Measurements from ENCODE around the gene MCM3AP.

MCM3AP gene

DNA sequence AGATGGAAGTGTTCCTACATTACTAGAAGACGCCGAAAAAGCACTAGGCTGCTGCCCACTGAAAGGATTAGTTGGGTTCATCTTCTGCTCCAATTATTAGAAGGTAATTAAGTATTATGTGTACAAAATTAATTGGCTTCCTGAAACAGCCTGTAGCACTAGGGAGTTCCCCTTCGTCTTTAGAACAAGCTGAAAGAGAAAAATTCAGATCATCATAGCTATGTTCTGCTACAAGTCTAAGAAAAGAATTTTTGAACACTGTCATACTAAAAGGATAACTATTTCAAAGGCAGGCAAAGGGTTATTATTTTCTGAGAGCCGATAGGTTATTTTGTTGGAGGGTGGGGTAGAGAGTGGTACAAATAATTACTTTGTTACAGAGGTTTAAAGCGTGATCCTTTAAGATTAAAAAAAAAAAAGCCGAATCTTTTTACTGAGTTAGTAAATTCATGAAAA, at the start of gene MCM3AP:
TSS of gene MCM3AP (minus strand) at position 406 of the 456 bp plus-strand sequence. CDS start at position 81, 325 bp downstream.
- no peak for DNase-seq

DNA sequence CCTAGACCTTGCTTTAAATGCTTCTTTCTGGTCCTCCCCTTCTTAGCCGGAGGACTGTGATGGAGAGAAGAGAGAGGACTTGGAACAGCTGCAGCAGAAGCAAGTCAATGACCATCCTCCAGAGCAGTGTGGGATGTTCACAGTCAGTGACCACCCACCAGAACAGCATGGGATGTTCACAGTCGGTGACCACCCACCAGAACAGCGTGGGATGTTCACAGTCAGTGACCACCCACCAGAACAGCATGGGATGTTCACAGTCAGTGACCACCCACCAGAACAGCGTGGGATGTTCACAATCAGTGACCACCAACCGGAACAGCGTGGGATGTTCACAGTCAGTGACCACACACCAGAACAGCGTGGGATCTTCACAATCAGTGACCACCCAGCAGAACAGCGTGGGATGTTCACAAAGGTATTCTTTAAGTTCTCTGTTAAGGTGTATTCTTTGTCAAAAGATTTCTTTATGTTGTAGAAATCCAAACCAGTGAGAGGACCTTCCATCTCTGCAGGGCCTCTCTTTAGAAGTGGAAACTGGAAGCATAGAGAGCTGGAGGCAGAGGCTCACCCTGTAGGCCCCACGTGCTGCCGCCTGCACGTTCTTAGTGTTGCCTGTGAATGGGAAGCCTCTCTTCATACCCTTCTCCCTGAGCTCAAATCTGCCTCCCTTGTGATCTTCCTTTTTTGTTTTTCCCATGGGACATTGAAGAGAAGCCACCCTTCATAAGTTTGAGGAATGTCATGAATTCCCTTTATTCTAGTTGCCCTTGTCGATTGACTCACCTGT, 49.1 kb upstream of the MCM3AP start:
- no peak for DNase-seq

DNA sequence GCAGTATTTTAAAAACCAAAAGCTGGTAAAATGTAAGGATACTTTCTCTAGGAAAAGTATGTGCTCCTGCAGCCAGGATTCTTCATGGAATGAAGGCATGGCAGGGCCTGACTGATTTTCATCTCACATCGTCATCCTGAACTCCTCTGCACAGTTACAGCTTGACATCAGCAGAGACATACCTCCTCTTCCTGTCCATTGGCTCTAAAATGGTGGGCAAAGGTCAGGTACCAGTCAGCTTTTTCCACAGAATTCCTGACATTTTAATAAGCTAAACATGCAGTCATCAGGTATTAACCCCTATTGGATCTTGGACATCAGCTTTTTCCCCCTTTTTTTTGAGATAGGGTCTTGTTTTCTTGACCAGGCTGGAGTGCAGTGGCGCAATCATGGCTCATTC, 44.4 kb upstream of the MCM3AP start:
- DNase-seq: no peak

DNA sequence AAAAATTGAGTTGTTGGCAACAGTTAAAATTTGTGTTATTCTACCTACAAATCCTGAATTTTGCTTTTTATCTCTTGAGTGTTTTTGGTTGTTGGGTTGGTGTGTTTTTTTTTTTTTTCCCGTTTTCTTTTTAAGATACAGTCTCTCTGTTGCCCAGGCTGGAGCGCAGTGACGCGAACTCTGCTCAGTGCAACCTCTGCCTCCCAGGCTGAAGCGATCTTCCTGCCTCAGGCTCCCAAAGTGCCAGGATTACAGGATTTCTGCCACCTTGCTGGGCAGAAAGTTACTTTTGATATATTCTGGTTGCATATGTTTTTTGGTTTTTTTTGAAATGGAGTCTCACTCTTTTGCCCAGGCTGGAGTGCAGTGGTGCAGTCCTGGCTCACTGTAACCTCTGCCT, 42.7 kb upstream of the MCM3AP start:
- no peak for DNase-seq

DNA sequence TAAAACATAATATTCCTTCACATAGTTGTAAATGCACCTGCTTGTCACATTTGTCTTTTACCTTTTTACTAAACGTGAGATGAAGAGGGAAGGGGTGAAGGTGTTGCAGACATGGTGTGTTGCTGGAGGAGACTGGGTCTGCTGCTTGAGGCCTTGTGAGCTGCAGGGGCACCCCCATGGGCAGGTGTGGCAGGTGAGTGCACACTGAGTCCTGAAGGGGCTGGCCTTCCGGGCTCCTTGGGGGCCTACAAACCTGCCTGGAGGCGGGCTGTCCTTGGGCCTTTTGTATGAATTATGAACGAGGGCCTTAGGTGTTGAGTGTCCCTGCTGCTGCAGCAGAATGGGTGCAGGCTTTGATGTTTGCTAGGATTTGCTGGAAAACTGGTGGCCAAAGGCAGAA, 42.3 kb upstream of the MCM3AP start:
- DNase-seq: no peak

DNA sequence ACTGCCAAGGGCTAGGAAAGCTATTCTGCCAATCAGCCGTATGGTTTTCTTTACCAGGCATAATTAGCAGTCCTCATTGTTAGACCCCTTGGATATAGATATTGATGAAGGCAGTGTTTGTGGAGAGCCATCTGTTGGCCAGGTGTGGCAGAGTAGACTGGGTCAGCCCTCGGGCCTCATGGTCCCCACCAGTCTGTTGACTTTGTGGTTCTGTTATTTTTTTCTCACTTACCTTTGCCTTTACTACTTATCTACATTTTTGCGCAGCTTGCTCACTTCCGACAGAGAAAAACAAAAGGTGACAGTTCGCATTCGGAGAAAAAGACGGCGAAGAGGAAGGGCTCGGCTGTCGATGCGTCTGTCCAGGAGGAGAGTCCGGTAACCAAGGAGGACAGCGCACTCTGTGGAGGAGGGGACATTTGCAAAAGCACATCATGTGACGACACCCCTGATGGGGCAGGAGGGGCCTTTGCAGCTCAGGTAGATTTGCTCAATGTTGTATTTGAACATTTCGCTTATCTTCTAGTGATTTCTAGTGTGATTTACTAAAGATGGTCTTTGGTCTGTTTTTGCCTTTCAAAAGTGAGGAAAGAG, 40.8 kb upstream of the MCM3AP start:
- peak in 1 of 2 experiments; percentile 27 for DNase-seq

DNA sequence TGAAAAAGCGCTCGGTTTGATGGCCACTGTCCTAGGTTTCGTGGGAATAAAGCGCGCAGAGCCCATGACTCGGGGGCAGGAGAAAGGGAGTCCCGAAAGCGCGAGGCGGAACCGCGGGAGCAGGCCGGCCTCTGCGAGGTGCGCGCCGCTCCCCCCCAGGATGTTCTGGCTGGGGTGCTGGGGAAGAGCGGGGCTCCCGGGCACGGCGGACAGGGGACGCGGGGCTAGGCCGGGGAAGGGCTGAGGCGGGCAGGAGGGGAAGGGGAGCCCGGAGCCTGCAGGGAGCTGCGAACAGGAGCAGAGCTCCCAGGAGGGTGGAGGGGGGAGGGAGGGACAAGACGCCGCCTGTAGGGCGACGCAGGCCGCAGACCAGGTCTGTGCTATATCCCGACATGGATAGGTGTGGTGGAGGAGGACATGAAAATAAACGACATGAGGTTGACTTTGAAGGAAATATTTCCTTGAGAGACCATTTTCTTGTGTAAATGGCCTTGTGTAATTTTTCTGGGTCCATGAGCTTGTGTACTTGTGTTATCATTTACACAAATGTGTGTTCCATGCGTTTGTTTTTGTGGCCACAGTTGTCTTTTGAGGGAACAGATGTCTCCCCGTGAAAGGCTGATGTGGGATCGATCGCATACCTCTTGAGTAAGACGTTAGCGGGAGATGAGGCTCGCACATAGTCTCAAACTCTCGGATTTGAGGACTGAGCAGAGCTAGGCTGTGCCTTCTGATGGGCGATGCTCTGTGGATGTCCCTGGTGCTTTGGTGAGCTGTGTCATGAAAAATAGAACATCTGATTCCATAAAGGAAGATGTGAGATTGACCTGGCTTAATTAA, 39.9 kb upstream of the MCM3AP start:
- DNase-seq: peak; percentile 42 to 69

DNA sequence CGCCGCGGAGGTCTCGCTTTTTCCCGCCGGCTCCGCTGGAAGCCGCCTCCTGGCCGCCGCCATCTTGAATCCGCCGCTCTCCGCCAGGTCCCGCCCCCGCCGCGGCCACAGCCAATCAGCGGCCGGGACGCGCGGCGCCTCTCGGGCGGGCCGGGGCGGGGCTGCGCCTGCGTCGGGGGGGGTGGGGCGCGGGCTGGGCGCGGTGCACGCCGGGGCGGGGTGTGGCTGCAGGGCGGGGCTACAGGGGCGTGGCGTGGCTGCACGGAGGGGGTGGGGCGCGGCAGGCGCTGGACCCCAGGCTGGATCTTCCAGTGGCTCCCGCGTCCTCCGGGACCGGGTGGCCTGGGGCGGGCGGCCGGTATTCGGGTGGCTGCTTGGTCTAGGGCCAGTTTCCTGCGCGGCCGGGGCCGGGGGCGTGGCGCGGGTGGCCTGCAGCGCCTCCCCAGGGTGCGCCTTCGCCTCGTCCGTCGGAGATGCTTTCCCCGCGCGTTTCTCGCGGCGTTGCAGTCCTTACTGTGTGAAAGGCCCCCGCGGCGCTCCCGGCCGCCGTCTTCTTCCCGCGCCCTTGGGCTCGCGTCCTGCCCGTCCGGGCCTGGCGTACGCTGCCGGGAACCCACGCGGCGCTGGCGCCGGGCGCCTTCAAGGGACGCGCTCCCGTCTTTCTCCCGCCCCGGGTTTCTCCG, 39.1 kb upstream of the MCM3AP start:
- peak; percentile 63 to 83 for DNase-seq

DNA sequence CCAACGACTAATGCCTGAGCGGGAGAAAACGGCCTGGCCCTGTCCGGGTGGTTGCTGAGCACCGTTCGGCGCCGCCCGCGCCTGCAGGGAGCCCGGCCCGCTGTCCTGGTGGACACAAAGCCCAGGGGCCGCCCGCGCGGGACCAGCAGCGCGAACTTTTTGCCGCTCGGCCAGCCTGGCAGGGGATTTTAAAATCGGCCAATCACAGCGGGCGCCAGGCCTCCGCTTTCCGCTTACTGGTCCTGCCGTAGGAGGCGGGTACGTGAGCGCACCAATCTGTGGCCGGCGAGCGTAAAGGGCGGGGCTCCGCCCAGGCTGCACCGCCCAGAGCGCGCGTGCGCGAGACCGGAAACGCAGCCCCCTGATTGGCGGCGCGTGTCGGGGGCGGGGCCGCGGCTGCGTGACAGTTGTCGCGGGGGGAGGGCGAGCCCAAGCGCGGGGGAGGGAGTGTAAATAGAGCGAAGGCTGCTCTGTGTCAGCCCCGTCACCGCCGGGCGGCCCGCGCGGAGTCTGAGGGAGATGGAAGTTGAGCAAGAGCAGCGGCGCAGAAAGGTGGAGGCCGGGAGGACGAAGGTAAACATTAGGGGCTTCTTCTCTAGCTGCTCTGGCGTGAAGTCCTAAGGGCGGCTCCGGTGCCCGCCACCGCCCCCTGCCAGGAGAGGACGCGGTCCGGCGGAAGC, 38.4 kb upstream of the MCM3AP start, which contains the start of the genes C21orf58 and PCNT:
TSS of gene C21orf58 (minus strand) at position 161 of the 680 bp plus-strand sequence. CDS start 1,132 bp downstream, outside the sequence.
TSS of gene PCNT (plus strand) at position 447 of the 680 bp plus-strand sequence. CDS start at position 520, 73 bp downstream.
- DNase-seq: peak; percentile 95 to 98

DNA sequence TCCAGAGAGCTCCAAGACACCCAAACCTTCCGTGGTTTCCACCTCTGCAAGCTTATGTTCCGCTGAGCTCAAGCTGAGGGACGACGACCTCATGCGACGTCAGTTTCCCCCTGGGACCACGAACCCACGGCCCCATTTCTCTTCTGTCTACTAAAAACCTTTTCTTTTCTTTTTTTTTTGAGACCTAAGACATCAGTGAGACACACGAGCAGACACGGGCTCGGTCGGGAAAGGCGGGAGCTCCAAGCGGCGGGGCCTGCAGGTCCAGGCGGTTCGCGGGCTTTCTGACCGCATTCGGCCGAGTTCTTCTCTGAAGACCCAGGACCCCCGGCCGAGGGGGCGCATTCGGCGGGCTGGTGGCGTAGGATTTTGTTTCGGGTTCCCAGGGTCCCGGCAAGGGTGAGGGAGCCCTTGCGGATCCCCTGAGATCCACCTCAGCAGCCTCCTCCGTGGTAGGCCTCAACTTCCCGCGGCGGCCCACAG, 37.9 kb upstream of the MCM3AP start:
- DNase-seq: no peak

DNA sequence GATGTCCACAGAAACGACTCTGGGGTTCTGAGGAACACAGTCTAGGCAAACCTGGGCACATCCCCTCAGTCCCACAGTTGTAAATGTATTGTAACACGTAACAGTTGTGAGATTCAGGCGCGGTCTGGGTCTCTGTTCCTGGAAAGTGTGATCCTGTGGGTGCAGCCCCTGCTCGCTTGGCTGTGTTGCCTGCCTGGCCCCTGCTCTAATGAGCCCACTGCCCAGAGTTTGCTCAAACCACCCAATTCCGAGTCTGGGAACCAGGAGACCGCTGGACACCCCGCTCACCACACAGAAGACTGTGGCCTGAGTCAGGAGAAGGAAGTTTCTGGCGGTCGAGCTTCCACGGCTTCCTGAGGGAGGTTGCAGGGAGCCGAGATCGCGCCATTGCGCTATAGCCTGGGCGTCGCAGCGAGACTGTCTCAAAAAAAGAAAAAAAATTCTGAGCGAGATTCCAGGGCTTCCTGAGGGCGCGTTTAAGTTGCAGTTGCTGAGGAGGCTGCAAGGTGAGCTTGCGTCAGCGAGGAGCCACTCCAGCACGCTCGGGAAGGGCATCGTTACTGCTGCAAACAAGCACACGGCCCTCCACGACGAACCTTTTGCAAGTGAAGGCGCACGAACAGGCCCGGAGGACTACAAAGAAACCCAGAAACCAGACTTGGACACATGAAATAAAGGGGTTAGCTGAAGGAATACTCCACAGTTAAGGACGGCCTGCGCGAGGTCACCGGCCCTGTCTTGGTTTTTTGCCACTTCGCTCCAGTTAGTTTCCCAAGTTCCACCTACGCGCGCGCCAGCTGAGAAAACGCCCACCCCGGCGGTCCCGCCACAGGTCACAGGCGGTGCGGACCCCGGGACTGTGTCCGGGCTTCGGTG, 37.2 kb upstream of the MCM3AP start:
- DNase-seq: peak in 1 of 2 experiments; percentile 27

DNA sequence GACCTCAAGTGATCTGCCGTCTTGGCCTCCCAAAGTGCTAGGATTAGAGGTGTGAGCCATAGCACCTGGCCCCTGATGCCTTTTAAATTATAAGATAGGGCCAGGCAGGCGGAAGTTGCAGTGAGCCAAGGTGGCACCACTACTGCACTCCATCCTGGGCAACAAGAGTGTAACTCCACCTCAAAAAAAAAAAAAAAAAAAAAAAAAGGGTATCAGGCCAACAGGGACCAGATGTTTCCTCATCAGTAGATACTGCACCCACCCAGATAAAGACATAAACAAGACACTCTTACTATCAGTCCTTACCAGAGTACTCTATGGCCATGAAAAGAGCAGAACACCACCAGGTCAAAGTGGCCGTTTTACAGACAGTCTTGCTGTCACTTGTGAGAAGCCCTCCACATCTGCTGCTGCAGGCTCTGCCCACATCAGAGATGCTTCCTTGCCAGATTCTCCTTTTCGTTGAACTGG, 35.0 kb upstream of the MCM3AP start:
- no peak for DNase-seq

DNA sequence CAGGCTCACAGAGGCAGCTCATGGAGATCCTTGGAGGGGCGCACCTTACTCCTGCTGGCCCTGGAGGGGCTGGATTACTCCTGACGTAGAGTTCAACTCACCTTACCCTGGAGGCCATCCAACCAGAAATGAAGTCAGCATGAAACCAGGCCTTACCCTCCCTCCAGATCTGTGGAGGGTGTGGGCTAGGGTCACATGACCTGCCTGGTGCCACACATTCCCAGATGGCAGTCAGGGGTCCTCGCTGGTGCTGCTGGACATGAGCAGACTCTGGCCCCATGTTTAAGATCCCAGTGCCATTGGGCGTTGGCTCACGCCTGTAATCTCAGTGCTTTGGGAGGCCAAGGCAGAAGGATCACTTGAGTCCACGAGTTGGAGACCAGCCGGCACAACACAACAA, 33.8 kb upstream of the MCM3AP start:
- no peak for DNase-seq

DNA sequence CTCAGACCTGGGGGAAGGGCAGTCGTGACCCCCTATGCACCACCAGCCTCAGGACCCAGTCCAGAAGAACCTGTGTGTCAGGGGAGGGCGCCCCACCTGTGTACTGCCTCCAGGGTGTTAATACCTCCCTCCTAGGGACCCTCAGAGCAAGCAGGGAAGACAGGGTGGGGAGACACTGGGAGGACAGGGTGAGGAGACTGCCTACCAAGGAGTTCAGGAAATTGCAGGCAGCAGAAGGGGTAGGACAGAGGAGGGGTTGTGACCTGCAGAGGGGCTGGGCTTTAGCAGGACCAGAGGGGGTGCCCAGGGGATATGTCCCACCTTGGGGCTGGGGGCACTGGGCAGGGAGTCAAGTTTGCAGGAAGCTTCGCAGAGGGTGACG, 33.0 kb upstream of the MCM3AP start:
- DNase-seq: no peak

DNA sequence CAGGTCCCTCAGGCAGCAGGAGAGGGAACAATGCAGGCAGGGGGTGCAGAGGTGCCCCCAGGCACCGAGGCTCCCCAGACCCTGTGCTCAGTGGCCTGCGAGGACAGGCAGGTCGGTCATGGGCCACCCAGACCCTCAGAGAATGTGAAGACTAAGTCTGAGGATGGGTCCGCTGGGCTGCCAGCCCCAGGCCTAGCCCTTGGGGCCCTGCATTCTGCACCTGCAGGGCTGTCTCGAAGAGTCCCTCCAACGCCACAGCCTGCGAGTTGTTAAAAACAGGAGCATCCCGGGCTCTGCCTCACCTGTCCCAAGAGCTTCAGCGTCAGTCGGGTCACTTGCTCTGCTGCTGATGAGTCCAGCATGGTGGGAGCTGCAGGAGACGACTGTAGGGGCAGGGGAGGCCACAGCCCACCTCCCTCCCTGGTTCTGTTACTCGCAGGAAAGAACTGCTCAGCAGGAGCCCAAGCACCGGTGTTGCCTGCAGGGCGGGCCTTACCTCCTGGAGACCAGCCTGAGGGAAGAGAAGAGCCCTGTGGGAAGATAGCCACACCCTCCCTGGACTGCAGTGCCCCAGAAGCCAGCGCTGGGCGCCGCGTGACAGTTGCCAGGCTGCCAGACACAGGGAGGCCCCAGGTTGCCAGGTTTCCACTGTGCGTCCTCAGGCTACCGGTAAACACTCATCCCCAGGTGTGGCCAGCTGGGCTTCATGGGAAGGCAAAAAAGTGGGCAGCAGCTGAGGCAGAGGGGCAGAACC, 32.5 kb upstream of the MCM3AP start:
- no peak for DNase-seq

DNA sequence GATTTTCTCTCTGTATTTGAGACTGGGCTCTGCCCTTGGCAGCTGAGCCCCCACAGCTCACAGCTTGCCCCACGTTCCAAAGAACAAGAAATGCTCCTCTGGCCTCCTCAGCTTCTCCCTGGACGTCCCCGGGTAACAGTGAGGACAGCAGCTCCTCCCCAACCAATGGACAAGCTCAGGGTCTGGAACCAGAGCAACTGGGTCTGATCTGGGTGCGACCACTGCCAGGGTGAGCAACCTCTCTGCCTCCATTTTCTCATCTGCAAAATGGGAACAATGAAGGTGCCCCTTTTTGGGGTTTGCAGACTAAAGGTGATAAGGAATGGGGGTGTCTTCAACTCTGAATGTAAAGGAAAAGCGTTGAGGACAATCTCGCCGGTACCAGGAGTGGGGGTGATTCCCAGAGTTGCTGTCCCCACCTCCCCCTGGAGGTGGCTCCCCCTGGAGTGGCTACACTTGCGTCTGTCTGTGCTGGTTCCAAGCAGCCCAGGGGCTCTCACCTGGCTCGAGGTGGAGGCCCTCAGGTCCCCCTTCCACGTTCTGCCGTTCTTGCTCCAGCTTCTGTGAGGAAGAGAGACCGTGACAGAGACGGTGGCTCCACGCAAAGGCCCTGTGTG, 31.4 kb upstream of the MCM3AP start:
- DNase-seq: no peak

DNA sequence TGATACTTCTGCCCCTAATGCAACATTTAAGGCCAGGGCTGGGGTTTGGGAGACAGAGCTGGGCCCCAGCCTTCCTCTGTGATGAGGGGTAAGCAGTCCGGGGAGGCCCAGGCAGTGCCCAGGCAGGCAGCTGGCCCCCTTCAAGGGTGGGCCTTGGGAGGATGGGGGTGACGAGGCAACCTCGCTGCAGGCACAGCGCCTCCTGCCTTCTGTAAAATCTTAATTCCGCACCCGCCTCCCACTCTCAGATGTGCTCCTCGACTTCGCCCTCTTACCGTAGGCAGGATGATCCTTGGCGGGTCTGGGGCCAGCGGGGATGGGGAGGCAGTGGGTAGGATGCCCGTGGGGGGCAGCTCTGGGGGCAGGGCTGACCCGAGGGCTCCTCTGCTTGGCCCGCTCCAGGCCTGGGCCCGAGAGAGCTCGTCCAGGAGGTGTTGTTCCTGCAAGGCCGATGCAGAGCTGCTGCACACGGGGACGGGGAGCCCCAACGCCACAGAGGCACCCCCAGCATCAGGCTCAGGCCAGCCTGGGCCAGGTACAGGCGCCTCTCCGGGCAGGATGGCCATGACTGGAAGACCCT, 29.1 kb upstream of the MCM3AP start:
- DNase-seq: no peak

DNA sequence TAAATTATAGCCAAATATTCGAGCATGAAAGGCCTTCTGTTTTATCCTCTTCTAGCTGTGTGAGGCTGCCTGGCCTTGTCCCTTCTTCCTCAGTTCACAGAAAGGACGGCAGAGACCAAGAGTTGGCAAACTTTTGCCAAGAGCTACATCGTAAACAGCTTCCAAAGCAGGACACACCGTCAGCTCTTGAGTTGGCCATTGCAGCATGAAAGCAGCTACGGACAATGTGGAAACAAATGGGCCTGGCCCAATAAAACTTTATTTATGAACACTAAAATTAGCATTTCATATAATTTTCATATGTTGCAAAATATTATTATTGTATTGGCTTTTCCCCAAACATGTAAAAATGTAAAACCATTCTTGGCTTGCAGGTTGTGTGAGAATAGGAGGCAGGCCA, 27.5 kb upstream of the MCM3AP start:
- DNase-seq: no peak

DNA sequence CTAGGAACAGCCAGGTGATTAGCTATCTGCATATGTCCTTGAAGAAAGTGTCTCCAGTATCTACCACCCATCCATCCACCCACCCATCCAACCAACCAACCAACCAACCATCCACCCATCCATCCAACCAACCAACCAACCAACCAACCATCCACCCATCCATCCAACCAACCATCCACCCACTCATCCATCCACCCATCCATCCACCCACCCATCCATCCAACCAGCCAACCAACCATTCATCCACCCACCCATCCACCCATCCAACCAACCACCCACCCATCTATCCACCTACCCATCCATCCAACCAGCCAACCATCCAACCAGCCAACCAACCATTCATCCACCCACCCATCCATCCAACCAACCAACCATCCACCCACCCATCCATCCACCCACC, 26.2 kb upstream of the MCM3AP start:
- DNase-seq: no peak

Measured in NCI-H524 (cell line).